IMR-90 (cell line): ENCODE measurements around the gene PHOSPHO1.

ENCODE experiments used
- CEBPB ChIP-seq: IDR thresholded peaks from 2 replicates; pipeline ENCODE4 v1.6.1; 2012; ENCODE audit warnings: low read depth, low read length, improper control_type of control experiment
- CTCF ChIP-seq: conservative IDR thresholded peaks from 2 replicates; pipeline ENCODE4 v1.5.1; 2012; ENCODE audit warnings: mild to moderate bottlenecking, low read depth, low read length, improper control_type of control experiment
- MAFK ChIP-seq: IDR thresholded peaks from 2 replicates; pipeline ENCODE4 v1.6.1; 2012; ENCODE audit warnings: low read depth, low read length, improper control_type of control experiment
- MAZ ChIP-seq: IDR thresholded peaks from 2 replicates; pipeline ENCODE4 v1.6.1; 2012; ENCODE audit warnings: low read depth, mild to moderate bottlenecking, low read length, improper control_type of control experiment, moderate library complexity, borderline replicate concordance
- POLR2A ChIP-seq: IDR thresholded peaks from 2 replicates; pipeline ENCODE4 v1.6.1; 2012; ENCODE audit warnings: mild to moderate bottlenecking, low read depth, low read length
- RFX5 ChIP-seq: IDR thresholded peaks from 2 replicates; pipeline ENCODE4 v1.8.0; 2012; ENCODE audit warnings: low read depth, mild to moderate bottlenecking, low read length, moderate library complexity
- SMC3 ChIP-seq: fragments of 150-350 bp; IDR thresholded peaks from 2 replicates; pipeline ENCODE4 v1.6.1; 2016; ENCODE audit warnings: low read depth, mild to moderate bottlenecking, antibody characterized with exemption, low read length, moderate library complexity
- TF ChIP-seq, protein P1 (sequence below): fragments of 150-350 bp; IDR thresholded peaks from 2 replicates; pipeline ENCODE4 v1.6.1; 2017; ENCODE audit warnings: mild to moderate bottlenecking, antibody characterized with exemption, low read length, low read depth

DNA sequence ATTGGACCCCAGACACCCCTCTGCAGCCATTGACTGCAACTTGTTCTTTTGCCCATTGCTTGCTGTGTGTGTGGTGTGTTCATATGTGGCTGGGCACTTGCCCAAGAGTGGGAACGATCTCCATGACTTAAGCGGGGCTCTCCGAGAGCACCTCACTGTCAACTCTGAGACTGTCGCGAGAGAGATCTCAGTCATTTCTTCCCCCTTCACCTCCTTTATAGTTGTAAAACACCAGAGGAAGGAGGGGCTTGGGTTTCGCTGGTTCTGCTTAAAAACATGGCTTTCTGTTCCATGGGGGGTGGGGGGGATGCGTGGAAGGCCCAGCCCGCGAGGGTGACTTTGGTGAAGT, 7.4 kb downstream of the PHOSPHO1 start:
- TF ChIP-seq CTCF (no peak), POLR2A (no peak), CEBPB (no peak), MAZ (no peak), RFX5 (no peak), SMC3 (no peak), MAFK (no peak)
- TF ChIP-seq, protein P1, sequence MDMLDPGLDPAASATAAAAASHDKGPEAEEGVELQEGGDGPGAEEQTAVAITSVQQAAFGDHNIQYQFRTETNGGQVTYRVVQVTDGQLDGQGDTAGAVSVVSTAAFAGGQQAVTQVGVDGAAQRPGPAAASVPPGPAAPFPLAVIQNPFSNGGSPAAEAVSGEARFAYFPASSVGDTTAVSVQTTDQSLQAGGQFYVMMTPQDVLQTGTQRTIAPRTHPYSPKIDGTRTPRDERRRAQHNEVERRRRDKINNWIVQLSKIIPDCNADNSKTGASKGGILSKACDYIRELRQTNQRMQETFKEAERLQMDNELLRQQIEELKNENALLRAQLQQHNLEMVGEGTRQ, result no peak
